Amniotic epithelial cell (primary cell): ENCODE measurements around the gene FAM153A.
"Not testable (repeated sequence)": the region's sequence is repeated elsewhere in the genome, so short reads cannot be mapped to it uniquely, and the experiment has no call there.

Experiments
- DNase-seq: peaks from one replicate; pipeline ENCODE4 v3.0.0-alpha.2; 2010; ENCODE audit warnings: low read depth

Gene FAM153A

GRCh38 chr5:177782792-177783633, at the start of gene FAM153A:
FAM153A (minus strand) TSS chr5:177782899.
- not testable (repeated sequence) for DNase-seq

DNA sequence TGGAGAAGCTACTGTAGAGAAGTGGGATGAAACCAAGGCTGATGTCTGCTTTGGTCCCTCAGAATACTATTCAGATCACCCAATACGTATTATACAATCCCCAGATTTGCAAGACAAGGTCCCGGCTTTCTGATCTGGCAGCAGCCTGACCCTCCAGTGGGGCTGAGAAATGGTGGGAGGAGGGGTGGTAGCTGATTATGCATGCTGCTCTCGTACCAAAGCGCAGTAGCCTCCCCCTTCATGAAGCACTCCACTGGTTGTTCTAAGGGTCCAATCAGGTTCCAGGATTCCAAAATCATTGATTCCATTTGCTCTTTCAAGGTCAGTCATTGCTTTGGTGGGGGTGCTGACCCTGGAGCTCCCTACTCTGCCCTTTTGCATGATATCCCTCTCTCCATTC, 49.6 kb upstream of the FAM153A start:
- DNase-seq: not testable (repeated sequence)

GRCh38 chr5:177826073-177826472, 43.4 kb upstream of the FAM153A start:
- not testable (repeated sequence) for DNase-seq

DNA sequence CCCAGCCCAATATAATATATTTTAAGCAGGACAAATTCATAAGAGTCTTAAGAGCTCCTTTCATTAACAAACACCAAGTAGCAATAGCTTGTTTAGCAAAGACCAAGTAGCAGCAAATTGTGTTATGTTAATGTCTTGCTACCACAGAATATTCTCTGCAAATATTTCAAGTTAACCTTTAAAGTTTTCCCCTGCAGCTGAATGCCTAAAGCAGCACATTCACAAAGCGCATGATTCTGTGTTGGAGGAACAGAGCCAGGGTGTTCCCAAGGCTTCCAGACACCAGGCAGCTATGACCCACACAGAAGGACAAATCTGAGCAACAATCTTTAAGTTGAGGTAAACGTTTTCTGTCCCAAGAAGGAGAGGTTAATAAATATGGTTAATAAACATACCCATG, 42.1 kb upstream of the FAM153A start:
- DNase-seq: not testable (repeated sequence)

- not testable (repeated sequence) for DNase-seq
These were observed 39.8 kb upstream of the FAM153A start for GRCh38 chr5:177822489-177822888.

DNA sequence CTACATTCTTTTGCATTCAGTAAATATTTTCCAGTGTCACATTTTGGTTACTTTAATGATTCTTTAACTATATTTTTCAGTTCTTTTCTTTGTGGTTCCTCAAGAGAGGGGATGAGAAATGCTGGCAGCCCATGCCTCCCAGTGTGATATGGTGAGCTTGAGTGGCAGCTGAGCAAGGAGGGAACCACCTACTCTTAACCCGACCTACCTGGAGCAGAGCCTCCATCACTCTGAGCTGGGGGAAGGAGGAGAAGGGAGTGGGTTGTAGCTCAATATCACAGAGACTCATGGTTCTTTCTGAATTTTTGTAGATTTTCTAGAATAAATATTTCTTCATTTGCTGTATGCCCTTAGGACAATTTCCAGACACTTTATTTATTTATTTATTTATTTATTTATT, 37.0 kb upstream of the FAM153A start:
- not testable (repeated sequence) for DNase-seq

- not testable (repeated sequence) for DNase-seq
These were observed 30.2 kb upstream of the FAM153A start for GRCh38 chr5:177812814-177813425.

- DNase-seq: not testable (repeated sequence)
These were observed 29.6 kb upstream of the FAM153A start for GRCh38 chr5:177812160-177812743.

- DNase-seq: not testable (repeated sequence)
These were observed 26.7 kb upstream of the FAM153A start for GRCh38 chr5:177809209-177809913.

- not testable (repeated sequence) for DNase-seq
These were observed 25.7 kb upstream of the FAM153A start for GRCh38 chr5:177808420-177808819.

GRCh38 chr5:177807265-177807664, 24.6 kb upstream of the FAM153A start:
- not testable (repeated sequence) for DNase-seq

DNA sequence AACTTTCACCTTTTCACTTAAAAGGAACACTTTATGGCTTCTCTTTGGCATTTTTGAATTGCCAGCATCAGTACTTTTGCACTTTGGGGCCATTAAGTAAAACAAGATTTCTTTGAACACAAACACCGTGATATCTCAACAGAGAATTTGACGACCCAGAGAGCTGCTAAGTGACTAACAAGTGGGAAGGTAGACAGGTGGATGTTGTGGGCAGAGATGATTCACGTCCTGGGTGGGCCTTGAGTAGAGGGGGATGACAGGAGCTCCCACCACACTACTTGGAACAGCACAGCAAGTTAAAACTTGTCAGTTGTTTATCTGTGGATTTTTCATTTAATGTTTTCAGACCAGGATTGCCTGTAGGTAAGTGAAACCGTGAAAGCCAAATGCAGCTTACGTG, 18.7 kb upstream of the FAM153A start:
- DNase-seq: not testable (repeated sequence)

GRCh38 chr5:177798237-177798840, 15.6 kb upstream of the FAM153A start:
- not testable (repeated sequence) for DNase-seq

- DNase-seq: not testable (repeated sequence)
These were observed 10.6 kb upstream of the FAM153A start for GRCh38 chr5:177793272-177793671.

DNA sequence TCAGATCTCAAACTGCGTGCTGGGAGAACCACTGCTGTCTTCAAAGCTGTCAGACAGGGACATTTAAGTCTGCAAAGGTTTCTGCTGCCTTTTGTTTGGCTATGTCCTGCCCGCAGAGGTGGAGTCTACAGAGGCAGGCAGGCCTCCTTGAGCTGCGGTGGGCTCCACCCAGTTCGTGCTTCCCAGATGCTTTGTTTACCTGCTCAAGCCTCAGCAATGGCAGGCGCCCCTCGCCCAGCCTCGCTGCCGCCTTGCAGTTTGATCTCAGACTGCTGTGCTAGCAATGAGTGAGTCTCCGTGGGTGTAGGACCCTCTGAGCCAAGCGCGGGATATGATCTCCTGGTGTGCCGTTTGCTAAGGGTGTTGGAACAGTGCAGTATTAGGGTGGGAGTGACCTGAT, 8.9 kb upstream of the FAM153A start:
- not testable (repeated sequence) for DNase-seq

- not testable (repeated sequence) for DNase-seq
These were observed 530 bp downstream of the FAM153A start for GRCh38 chr5:177782169-177782568.

DNA sequence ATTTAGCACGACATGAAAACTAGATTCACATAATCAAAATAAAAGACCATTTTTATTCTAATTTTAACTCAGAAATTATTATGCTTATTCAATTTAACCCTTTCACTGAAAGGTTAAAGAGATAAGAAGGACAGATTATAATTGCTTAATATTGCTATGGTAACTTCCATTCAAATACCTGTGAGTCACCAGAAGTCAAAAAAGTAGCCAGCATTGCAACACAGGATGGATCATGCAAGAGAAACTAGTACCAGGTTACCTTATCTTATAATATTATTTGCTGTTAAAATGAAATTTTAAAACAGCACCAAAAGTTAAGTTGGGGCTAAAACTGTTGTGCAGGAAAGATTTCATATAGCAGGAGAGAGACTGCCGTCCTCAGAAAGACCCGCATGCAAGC, 11.5 kb downstream of the FAM153A start:
- DNase-seq: not testable (repeated sequence)

GRCh38 chr5:177770646-177771045, 12.1 kb downstream of the FAM153A start:
- DNase-seq: not testable (repeated sequence)

- DNase-seq: not testable (repeated sequence)
These were observed 18.8 kb downstream of the FAM153A start for GRCh38 chr5:177763737-177764508.

DNA sequence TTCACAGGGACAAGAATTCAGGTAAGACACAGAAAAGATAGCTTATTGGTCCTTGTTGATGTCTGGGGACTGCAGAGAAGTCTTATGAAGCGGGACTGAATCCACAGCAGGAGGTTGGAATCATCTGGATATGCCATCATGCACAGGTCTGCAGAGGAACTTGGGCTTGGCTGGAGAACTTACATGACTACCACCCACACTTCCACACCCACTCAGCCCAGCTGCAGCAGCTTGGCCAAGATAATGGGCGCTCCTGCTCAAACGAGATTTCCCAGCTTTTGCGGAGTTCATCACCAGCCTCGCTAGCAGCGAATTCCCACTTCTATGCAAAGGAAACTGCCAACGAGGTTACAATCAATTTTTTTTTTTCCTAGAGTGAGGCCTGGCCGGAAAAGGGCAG, 21.7 kb downstream of the FAM153A start:
- DNase-seq: not testable (repeated sequence)

GRCh38 chr5:177747354-177747753, 35.3 kb downstream of the FAM153A start:
- not testable (repeated sequence) for DNase-seq
